Skin epidermis (tissue), 12 donors: Measurements from ENCODE around the gene FGF8.

Experiments used
- H3K27ac ChIP-seq, 21 experiments: fragments of 200-600 bp; sonication (generic) in 11 of 21; one replicate each; pipeline ENCODE4 v1.5.0; 2020; ENCODE audit warnings: mild to moderate bottlenecking in 3 of 21, inconsistent platforms in 2 of 21, moderate library complexity in 2 of 21
- H3K4me3 ChIP-seq, 7 experiments: fragments of 200-600 bp; sonication (generic) in 2 of 7; one replicate each; pipeline ENCODE4 v1.5.0; 2020; ENCODE audit warnings: inconsistent platforms in 2 of 7, mild to moderate bottlenecking in 2 of 7, moderate library complexity in 1 of 7

FGF8 gene

DNA sequence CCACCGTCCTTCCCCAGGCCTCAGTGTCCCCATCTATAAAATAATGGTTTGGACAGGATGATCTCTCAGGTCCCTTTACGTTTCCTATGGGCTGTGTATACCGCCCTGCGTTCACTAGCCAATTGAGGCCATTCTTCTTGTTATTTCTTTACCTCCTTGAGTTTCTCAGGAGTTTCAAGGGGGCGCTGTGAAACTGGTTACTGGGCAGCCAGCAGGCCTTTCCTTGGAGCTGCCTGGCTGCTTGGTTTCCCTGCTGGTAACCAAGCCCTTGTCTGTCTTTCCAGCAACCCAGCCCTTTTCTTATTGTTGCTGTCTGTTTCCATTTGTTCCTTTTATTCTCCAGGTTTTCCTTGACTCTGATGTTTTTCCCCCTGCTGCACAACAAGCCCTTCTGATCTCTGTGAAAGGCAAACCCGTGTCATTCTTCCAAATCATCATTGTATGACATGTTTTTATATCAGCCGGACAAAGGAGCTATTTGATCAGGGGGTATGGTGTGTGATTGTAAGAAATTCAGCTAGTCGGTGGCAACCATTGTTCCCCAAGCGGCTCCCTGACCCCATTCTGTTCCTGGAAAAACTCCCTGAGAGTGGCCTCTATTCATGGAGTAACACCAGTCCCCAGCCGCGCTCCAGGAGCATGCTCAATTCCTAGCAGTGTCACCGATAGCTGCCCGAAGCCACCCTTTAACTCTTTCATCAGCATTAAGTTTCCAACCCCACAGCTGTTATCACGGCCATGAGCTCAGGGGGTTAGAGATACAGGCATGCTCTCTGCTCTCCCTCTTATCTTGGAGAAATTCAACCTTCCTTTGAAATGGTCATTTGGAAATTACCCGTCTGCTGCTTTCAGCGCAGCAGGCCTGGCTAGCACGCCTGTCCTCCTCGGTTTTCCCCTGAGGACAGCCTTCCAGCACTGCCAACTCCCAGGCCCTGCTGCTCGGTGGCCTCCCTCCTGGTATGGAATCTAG lies 26.6 kb downstream of the FGF8 start:
- no peak overlapping the region for H3K27ac ChIP-seq

DNA sequence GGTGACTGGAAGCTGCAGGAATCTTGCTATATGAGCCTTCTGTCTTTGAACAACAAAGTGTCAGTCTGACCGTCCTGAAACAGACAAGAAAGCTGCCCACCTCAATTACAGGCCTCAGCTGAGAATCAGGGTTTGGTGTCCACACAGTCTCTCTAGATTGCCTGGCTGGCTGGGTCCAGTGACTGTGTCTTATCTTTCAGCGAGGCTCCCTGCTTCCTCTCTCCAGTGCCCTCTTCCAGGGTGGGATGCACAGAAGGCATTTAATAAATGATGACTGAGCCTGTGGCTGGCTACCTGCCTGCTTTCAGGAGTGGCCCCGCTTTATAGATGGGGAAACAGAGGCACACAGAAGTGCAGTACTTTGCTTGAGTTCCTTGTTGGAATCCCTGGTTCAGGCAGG lies 27.4 kb downstream of the FGF8 start:
- Histone ChIP-seq H3K4me3 (no peak overlapping the region), H3K27ac (no peak overlapping the region)

More for the DNA sequence above, 26.6 kb downstream of the FGF8 start:
- H3K4me3 ChIP-seq = no peak overlapping the region

DNA sequence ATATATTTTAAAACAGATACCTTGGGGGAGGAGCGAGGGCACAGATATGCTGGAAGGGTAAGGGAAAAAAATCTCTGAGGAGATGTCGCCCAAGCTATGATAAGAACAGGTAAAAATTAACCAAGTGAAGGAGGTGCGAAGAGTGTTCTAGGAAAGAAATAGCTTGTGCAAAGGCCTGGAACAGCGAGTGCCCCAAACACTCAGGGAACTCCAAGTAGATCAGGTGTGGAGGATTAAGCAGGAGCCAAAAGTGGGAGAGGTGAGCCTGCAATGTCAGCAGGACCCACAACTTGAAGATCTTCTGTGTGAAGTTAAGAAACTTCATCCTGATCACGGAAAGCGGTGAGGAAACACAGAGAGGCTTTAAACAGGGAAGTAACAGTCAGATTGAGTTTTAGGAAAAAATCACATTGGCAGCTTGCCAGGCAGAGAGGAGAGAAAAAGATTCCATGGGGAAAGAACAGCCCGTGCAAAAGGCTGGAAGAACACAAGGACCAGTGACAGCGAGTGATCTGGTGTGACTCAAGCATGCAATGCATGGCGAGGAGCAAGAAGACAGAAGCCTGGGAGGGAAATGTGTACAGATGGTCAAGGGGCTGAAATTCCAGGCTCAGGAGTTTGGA lies 30.7 kb downstream of the FGF8 start:
- no peak overlapping the region for H3K27ac ChIP-seq
- no peak overlapping the region for H3K4me3 ChIP-seq

DNA sequence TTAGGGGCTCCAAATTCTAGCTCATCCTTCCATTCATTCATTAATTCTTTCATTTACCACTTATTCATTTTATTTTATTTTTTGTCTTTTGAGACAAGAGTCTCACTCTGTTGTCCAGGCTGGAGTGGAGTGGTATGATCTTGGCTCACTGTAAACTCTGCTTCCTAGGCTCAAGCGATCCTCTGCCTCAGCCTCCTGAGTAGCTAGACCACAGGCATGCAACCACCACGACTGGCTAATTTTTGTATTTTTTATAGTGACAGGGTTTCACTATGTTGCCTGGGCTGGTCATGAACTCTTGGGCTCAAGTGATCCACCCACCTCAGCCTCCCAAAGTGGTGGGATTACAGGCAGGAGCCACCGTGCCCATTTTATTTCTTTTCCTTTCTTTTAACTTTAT lies 31.6 kb downstream of the FGF8 start:
- no peak overlapping the region for H3K4me3 ChIP-seq
- H3K27ac ChIP-seq = no peak overlapping the region

DNA sequence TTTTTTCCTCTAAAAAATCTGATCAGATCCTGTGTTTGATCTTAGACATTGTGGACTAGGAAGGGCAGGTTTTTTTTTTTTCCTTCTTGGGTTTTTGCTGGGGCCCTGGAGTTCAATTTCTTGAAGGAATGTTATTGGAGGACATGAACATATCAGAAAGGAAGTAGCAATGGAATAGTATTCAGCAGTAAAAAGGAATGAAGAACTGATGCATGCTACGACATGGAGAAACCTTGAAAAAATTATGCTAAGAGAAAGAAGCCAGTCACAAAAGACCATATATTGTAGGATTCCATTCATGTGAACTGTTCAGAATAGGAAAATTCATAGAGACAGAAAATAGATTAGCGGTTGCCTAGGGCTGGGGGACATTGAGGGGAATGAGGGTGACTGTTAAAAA lies 34.0 kb downstream of the FGF8 start:
- no peak overlapping the region for H3K4me3 ChIP-seq
- H3K27ac ChIP-seq = no peak overlapping the region

DNA sequence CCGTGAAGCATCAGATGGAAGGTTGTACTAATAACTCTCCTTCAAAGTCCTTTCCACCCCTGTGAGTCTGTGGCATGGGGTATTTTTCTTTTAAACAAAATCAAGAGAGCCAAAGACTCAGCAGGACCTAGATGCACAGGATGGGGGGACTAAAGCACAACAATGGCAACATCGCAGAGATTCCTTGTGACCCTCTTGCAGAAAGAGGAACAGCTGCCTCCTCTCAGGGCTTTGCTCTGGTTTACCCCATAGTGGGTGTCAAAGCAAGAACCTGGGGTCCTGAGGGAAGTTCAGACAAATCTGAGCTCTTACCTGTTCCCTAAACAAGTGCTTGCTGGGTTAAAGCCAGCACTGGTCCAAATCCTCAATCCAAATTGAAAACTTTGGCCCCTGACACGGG lies 39.2 kb downstream of the FGF8 start:
- no peak overlapping the region for H3K4me3 ChIP-seq
- H3K27ac ChIP-seq = no peak overlapping the region

DNA sequence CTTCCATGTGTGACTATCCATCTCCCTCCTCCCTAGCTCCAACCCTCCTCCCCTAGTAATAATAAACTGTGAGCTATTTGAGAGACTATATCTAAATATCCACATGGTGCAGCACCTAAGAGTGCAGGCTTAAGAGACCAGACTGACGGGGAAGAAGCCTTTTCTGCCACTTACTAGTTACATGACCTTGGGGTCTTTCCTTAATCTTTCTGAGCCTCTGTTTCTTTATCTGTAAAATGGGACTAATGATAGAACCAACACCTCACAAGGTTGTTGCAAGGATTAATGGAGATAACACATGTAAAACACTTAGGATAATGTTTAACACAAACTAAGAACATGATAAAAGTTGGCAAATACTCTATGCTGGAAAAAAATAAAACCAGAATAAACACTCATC lies 43.8 kb downstream of the FGF8 start:
- no peak overlapping the region for H3K4me3 ChIP-seq
- H3K27ac ChIP-seq = no peak overlapping the region

DNA sequence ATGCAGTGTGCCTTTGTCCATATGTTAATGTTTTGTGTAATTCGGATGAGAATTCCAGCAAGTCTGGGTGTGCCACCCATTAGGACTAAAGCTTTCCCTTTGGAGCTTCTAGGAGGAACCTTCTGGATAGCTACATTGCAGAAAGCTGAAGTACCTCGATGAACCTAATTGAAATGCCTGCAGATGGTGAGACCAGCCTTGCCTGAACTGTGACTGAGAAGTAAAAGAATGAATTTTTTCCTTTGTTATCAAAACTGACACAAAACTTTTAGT lies 49.9 kb downstream of the FGF8 start:
- no peak overlapping the region for H3K4me3 ChIP-seq
- no peak overlapping the region for H3K27ac ChIP-seq

DNA sequence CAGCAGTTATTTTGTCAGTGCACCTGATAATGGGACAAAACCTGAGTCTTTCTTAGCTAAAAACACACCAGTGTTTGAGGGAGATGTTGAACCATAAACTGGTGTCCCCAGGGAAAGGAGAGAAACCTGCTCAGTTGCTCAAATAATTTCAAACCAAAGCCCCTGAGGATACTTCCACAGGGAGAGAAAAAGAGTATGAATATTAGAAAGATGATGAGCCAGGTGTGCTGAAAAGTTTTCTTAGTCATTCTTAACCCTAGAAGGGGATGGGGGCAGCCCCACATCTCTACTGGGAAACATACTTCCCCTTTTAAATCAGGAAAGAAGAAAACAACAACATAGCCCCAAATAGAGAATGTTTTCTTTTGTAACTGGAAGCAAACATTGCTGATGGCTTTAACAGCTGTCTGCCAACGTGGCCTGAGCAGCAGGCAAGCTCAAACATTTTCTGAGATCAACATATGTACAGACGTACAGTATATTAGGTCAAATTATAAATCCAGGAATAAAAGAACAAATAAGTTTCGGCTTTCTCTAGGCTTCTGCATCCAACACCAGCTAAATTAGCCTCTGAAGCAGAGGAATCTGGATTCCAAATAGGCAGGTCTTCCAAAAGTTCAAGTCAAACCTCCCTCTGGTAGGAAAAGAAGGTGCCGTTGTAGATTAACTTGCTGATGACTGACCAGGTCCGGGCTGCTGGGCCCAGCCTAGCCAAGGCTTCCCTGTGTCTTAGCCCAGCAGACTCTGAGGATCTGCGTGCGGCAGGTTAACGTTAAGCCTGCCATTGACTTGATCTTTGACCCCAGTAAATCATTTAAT lies 50.4 kb downstream of the FGF8 start:
- Histone ChIP-seq H3K4me3 (no peak overlapping the region), H3K27ac (no peak overlapping the region)

DNA sequence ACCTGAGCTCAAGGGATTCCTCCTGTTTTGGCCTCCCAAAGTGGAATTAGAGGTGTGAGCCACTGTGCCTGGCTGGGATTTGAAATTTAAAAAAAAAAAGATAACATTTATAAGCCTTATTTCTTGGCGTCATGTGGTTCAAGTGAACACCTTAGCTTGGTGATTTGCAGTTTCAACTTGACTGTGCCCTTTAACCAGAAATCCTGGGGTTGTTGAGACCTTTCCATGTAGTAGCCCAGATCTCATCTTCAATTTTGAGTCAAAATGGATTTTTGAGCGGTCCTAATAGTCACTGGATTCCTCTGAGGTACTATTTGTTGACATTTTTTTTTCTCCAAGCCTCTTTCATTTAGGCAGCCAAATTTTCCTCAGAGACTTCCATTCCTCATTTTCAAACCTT lies 51.5 kb downstream of the FGF8 start:
- H3K27ac ChIP-seq = no peak overlapping the region
- no peak overlapping the region for H3K4me3 ChIP-seq

DNA sequence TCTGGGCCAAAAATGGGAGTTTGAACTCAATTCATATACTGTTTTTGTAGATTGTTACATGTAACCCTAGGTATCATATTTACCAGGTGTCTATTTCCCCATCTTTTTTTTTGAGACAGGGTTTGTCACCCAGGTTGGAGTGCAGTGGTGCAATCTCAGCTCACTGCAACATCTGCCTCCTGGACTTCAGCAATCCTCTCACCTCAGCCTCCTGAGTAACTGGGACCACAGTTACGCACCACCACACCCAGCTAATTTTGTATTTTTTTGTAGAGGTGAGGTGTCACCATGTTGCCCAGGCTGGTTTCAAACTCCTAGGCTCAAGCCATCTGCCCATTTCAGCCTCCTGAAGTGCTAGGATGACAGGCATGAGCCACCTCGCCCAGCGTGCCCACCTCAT lies 52.7 kb downstream of the FGF8 start:
- no peak overlapping the region for H3K4me3 ChIP-seq
- H3K27ac ChIP-seq = no peak overlapping the region

DNA sequence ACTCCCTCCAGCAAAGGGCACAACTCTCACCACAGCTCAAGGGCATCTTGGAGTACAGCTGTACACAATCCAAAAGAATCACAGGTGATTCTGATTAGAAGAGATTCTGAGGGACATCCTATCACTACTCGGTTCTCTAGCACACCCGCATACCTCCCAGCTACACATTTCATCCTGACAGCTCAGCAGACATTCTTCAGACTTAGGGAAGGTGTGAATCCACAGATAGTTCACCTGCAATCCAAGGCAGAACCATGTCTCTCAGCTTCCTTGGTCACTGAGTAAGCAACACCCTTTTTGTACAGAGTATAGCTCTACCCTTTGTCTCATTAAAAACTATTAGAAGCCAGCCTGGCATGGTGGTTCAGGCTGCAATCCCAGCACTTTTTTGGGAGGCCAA lies 54.1 kb downstream of the FGF8 start:
- Histone ChIP-seq H3K27ac (no peak overlapping the region), H3K4me3 (no peak overlapping the region)

DNA sequence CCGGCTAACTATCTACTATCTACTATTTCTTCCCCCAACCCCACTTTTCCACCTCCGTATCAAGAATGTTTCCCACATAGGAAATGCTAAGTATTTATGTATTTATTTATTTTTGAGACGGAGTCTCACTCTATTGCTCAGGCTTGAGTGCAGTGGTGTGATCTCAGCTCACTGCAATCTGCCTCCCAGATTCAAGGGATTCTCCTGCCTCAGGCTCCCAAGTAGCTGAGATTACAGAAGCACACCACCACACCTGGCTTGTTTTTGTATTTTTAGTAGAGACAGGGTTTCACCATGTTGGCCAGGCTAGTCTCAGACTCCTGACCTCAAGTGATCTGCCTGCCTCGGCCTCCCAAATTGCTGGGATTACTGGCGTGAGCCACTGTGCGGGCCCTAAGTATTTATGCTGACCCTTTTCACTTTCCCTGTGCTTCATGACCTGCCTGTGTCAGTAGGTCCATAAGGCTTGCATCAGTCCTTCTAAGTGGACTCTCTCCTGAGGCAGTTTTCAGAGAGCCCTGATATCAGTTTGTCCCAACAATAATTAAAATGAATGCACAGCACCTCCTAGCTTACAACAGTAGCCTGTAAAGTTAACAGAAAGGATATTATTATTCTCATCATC lies 55.2 kb downstream of the FGF8 start:
- Histone ChIP-seq H3K27ac (no peak overlapping the region), H3K4me3 (no peak overlapping the region)
